H9 (cell line): Measurements from ENCODE around the gene PTDSS2. TPM values are rescaled to one million over a fixed set of nuclear protein-coding genes. Genes with fewer than 3 reads are reported as not detected.
"Not testable (repeated sequence)": the region's sequence is repeated elsewhere in the genome, so short reads cannot be mapped to it uniquely, and the experiment has no call there.

Source experiments
- DNase-seq: peaks from one replicate; pipeline ENCODE4 v3.0.0-alpha.2; 2017
- H2AFZ ChIP-seq: one replicate; pipeline ENCODE4 v1.6.1; 2013; ENCODE audit warnings: mild to moderate bottlenecking, low read length, control low read depth, moderate library complexity
- H2AK5ac ChIP-seq: 2 replicates; pipeline ENCODE4 v1.6.1; 2013; ENCODE audit warnings: low read length, control low read depth, mixed read lengths; ENCODE audit not compliant: insufficient read length
- H2BK120ac ChIP-seq: one replicate; pipeline ENCODE4 v1.6.1; 2013; ENCODE audit warnings: low read depth, mild to moderate bottlenecking, low read length, control low read depth, inconsistent platforms; ENCODE audit not compliant: poor library complexity, severe bottlenecking
- H2BK12ac ChIP-seq: 2 replicates; pipeline ENCODE4 v1.6.1; 2013; ENCODE audit warnings: low read length, control low read depth, mixed read lengths, low read depth; ENCODE audit not compliant: insufficient read length
- H2BK15ac ChIP-seq: 2 replicates; pipeline ENCODE4 v1.6.1; 2013; ENCODE audit warnings: low read depth, low read length, control low read depth
- H2BK20ac ChIP-seq: one replicate; pipeline ENCODE4 v1.6.1; 2013; ENCODE audit warnings: low read depth, mild to moderate bottlenecking, low read length, control low read depth, inconsistent platforms; ENCODE audit not compliant: poor library complexity, severe bottlenecking
- H2BK5ac ChIP-seq: 2 replicates; pipeline ENCODE4 v1.6.1; 2013; ENCODE audit warnings: low read length, control low read depth, mixed read lengths; ENCODE audit not compliant: insufficient read length
- H3K14ac ChIP-seq: 2 replicates; pipeline ENCODE4 v1.6.1; 2013; ENCODE audit warnings: low read length, control low read depth; ENCODE audit not compliant: insufficient read depth
- H3K18ac ChIP-seq: 2 replicates; pipeline ENCODE4 v1.6.1; 2013; ENCODE audit warnings: low read depth, mild to moderate bottlenecking, mixed read lengths, low read length, control low read depth; ENCODE audit not compliant: insufficient read length
- H3K23ac ChIP-seq: 2 replicates; pipeline ENCODE4 v1.6.1; 2013; ENCODE audit warnings: low read length, control low read depth, mixed read lengths, low read depth; ENCODE audit not compliant: insufficient read length
- H3K23me2 ChIP-seq: 2 replicates; pipeline ENCODE4 v1.6.1; 2013; ENCODE audit warnings: low read depth, mild to moderate bottlenecking, mixed read lengths, low read length, control low read depth; ENCODE audit not compliant: insufficient read length, poor library complexity, severe bottlenecking
- H3K27ac ChIP-seq: 2 replicates; pipeline ENCODE4 v1.5.1; 2013; ENCODE audit warnings: low read length, control low read depth, mixed read lengths, low read depth; ENCODE audit not compliant: insufficient read length
- H3K27me3 ChIP-seq: 2 replicates; pipeline ENCODE4 v1.6.1; 2013; ENCODE audit warnings: low read length, control low read depth, inconsistent platforms; ENCODE audit not compliant: insufficient read depth
- H3K4ac ChIP-seq: 2 replicates; pipeline ENCODE4 v1.6.1; 2013; ENCODE audit warnings: low read depth, mild to moderate bottlenecking, control low read depth, inconsistent platforms, low read length, moderate library complexity
- H3K4me1 ChIP-seq: 2 replicates; pipeline ENCODE4 v1.6.1; 2013; ENCODE audit warnings: low read length, control low read depth, inconsistent platforms; ENCODE audit not compliant: insufficient read depth
- H3K4me2 ChIP-seq: 2 replicates; pipeline ENCODE4 v1.6.1; 2013; ENCODE audit warnings: low read length, control low read depth, mixed read lengths; ENCODE audit not compliant: insufficient read length, insufficient read depth
- H3K56ac ChIP-seq: 2 replicates; pipeline ENCODE4 v1.6.1; 2013; ENCODE audit warnings: low read depth, mild to moderate bottlenecking, mixed read lengths, low read length, control low read depth; ENCODE audit not compliant: insufficient read length
- H3K79me1 ChIP-seq: 2 replicates; pipeline ENCODE4 v1.6.1; 2013; ENCODE audit warnings: low read depth, mild to moderate bottlenecking, moderate library complexity, low read length, control low read depth, inconsistent platforms; ENCODE audit not compliant: insufficient read depth, poor library complexity, severe bottlenecking
- H3K79me2 ChIP-seq: 2 replicates; pipeline ENCODE4 v1.6.1; 2013; ENCODE audit warnings: low read length, control low read depth, inconsistent platforms; ENCODE audit not compliant: insufficient read depth
- H3K9ac ChIP-seq: 2 replicates; pipeline ENCODE4 v1.6.1; 2013; ENCODE audit warnings: low read length, control low read depth, mixed read lengths; ENCODE audit not compliant: insufficient read length; ENCODE audit errors: extremely low read depth
- H3K9me3 ChIP-seq: one replicate; pipeline ENCODE4 v1.6.1; 2013; ENCODE audit warnings: low read depth, low read length, inconsistent platforms; ENCODE audit not compliant: control insufficient read depth
- H3T11ph ChIP-seq: one replicate; pipeline ENCODE4 v1.6.1; 2013; ENCODE audit warnings: mild to moderate bottlenecking, low read length, control low read depth, inconsistent platforms
- H4K20me1 ChIP-seq: one replicate; pipeline ENCODE4 v1.6.1; 2013; ENCODE audit not compliant: control insufficient read depth, insufficient read length, insufficient read depth
- H4K5ac ChIP-seq: 2 replicates; pipeline ENCODE4 v1.6.1; 2013; ENCODE audit warnings: low read depth, mild to moderate bottlenecking, mixed read lengths, low read length, control low read depth; ENCODE audit not compliant: insufficient read length
- H4K8ac ChIP-seq: replicated peaks from 2 replicates; pipeline ENCODE4 v1.6.1; 2013; ENCODE audit warnings: low read length, control low read depth, mixed read lengths, low read depth; ENCODE audit not compliant: insufficient read length
- H4K91ac ChIP-seq: 2 replicates; pipeline ENCODE4 v1.6.1; 2013; ENCODE audit warnings: low read depth, mild to moderate bottlenecking, moderate library complexity, mixed read lengths, low read length, control low read depth; ENCODE audit not compliant: insufficient read length
- H3K27ac Mint-ChIP-seq, 3 experiments: 2 replicates in 2 of 3; 3 replicates in 1 of 3; pipeline ENCODE4 v1.8.0; 2020 to 2021; ENCODE audit warnings: mixed read lengths in 3 of 3, mild to moderate bottlenecking in 1 of 3, moderate library complexity in 1 of 3
- H3K27me3 Mint-ChIP-seq: 2 replicates; pipeline ENCODE4 v1.8.0; 2021; ENCODE audit warnings: low read depth, mild to moderate bottlenecking, moderate library complexity, mixed read lengths
- H3K36me3 Mint-ChIP-seq, 3 experiments: 2 replicates in 2 of 3; 3 replicates in 1 of 3; pipeline ENCODE4 v1.8.0; 2020 to 2021; ENCODE audit warnings: low read depth in 3 of 3, mixed read lengths in 3 of 3; ENCODE audit not compliant: insufficient read depth in 1 of 3
- H3K4me1 Mint-ChIP-seq, 2 experiments: 2 replicates each; pipeline ENCODE4 v1.8.0; 2020; ENCODE audit warnings: mixed read lengths in 2 of 2
- H3K4me3 Mint-ChIP-seq, 2 experiments: 2 replicates in 1 of 2; 3 replicates in 1 of 2; pipeline ENCODE4 v1.8.0; 2020 to 2021; ENCODE audit warnings: mild to moderate bottlenecking in 2 of 2, mixed read lengths in 2 of 2, moderate library complexity in 1 of 2
- H3K9me3 Mint-ChIP-seq, 2 experiments: 2 replicates in 1 of 2; 3 replicates in 1 of 2; pipeline ENCODE4 v1.8.0; 2020; ENCODE audit warnings: mild to moderate bottlenecking in 2 of 2, mixed read lengths in 2 of 2, moderate library complexity in 1 of 2
- WGBS: extraction: QIAGEN DNeasy Blood & Tissue Kit; methylation state at CpG from one replicate; pipeline ENCODE4 v1.1.7; 2013; ENCODE audit warnings: missing lambda C conversion rate, low lambda C conversion rate, mixed read lengths; ENCODE audit not compliant: insufficient read length; ENCODE audit errors: extremely low coverage; 5-methylcytosine and 5-hydroxymethylcytosine counted together
- total RNA-seq: library from RNA; stranded (reverse); gene quantifications from 2 replicates; pipeline ENCODE4 v1.2.1, GENCODE V29; 2021

PTDSS2 gene
- total RNA-seq, 1 experiment from 2014 or later: 55.3 TPM

DNA sequence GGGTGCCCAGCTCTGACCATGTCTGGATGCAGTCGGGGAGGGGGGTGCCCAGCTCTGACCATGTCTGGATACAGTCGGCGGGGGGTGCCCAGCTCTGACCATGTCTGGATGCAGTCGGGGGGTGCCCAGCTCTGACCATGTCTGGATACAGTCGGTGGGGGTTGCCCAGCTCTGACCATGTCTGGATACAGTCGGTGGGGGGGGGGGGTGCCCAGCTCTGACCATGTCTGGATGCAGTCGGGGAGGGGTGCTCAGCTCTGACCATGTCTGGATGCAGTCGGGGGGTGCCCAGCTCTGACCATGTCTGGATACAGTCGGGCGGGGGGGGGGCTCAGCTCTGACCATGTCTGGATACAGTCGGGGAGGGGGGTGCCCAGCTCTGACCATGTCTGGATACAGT lies 38.6 kb upstream of the PTDSS2 start:
- not testable (repeated sequence) for H3K23ac ChIP-seq, H3K4me3 Mint-ChIP-seq, H3K36me3 Mint-ChIP-seq, H3T11ph ChIP-seq, DNase-seq, H3K23me2 ChIP-seq, H4K8ac ChIP-seq, H3K18ac ChIP-seq, H3K27me3 Mint-ChIP-seq, H3K4me2 ChIP-seq, H3K56ac ChIP-seq, H3K79me2 ChIP-seq, H4K91ac ChIP-seq, H3K27me3 ChIP-seq, H3K14ac ChIP-seq, H3K79me1 ChIP-seq, H3K9me3 ChIP-seq, H2BK12ac ChIP-seq, H2AK5ac ChIP-seq, H2BK120ac ChIP-seq, H4K5ac ChIP-seq, H2BK15ac ChIP-seq, H2BK5ac ChIP-seq, H3K4ac ChIP-seq, H3K27ac ChIP-seq, H2BK20ac ChIP-seq, H3K27ac Mint-ChIP-seq, H2AFZ ChIP-seq, H4K20me1 ChIP-seq, H3K9ac ChIP-seq, H3K9me3 Mint-ChIP-seq, H3K4me1 ChIP-seq
- H3K4me1 Mint-ChIP-seq: peaks cover 12 to 21% of the 10 kb centered on the region in 2 experiments
- whole genome bisulfite sequencing: no CpG with 5 or more reads among the region's 11 CpGs
